ENCODE measurements around the gene FOXO3.
"Not testable (repeated sequence)": the region's sequence is repeated elsewhere in the genome, so short reads cannot be mapped to it uniquely, and the experiment has no call there.

Gene FOXO3

GRCh38 chr6:108535920-108536535 lies 24.7 kb upstream of the FOXO3 start:
- not testable (repeated sequence) for H3K36me3 ChIP-seq (ENCODE audit: control insufficient read depth, insufficient read depth, low read length); H3K27me3 ChIP-seq (ENCODE audit: control insufficient read depth, insufficient read depth, low read length, poor library complexity, severe bottlenecking); H3K9me3 ChIP-seq (ENCODE audit: control insufficient read depth, low read length); H3K4me1 ChIP-seq (ENCODE audit: control insufficient read depth, insufficient read depth, low read length); H3K4me3 ChIP-seq (ENCODE audit: insufficient read depth, low read depth, low read length); H3K27ac ChIP-seq (ENCODE audit: insufficient read depth, low read depth, low read length, poor library complexity, severe bottlenecking)
- WGBS, 2 experiments: 89 to 91% methylated on average over 4 of the region's 4 CpGs

GRCh38 chr6:108541843-108542759 lies 18.6 kb upstream of the FOXO3 start:
- Histone ChIP-seq H3K27ac (ENCODE audit: insufficient read depth, low read depth, low read length, poor library complexity, severe bottlenecking) (no peak overlapping the region), H3K9me3 (ENCODE audit: control insufficient read depth, low read length) (no peaks in the 10 kb centered on the region), H3K27me3 (ENCODE audit: control insufficient read depth, insufficient read depth, low read length, poor library complexity, severe bottlenecking) (no peaks in the 10 kb centered on the region), H3K4me1 (ENCODE audit: control insufficient read depth, insufficient read depth, low read length) (no peaks in the 10 kb centered on the region), H3K36me3 (ENCODE audit: control insufficient read depth, insufficient read depth, low read length) (no peaks in the 10 kb centered on the region), H3K4me3 (ENCODE audit: insufficient read depth, low read depth, low read length) (no peak overlapping the region)
- 38 to 46% methylated on average over 4 to 5 of the region's 5 CpGs for WGBS, 2 experiments

GRCh38 chr6:108543175-108543940 lies 17.4 kb upstream of the FOXO3 start:
- H3K4me1 ChIP-seq (ENCODE audit: control insufficient read depth, insufficient read depth, low read length): no peaks in the 10 kb centered on the region
- 85 to 93% methylated on average over 7 of the region's 7 CpGs for whole genome bisulfite sequencing, 2 experiments
- H3K4me3 ChIP-seq (ENCODE audit: insufficient read depth, low read depth, low read length): no peak overlapping the region
- H3K27me3 ChIP-seq (ENCODE audit: control insufficient read depth, insufficient read depth, low read length, poor library complexity, severe bottlenecking): no peaks in the 10 kb centered on the region
- H3K9me3 ChIP-seq (ENCODE audit: control insufficient read depth, low read length): no peaks in the 10 kb centered on the region
- H3K27ac ChIP-seq (ENCODE audit: insufficient read depth, low read depth, low read length, poor library complexity, severe bottlenecking): no peak overlapping the region
- H3K36me3 ChIP-seq (ENCODE audit: control insufficient read depth, insufficient read depth, low read length): no peaks in the 10 kb centered on the region

GRCh38 chr6:108544606-108545005 lies 16.1 kb upstream of the FOXO3 start:
- 61 to 76% methylated on average over 3 of the region's 3 CpGs for WGBS, 2 experiments
- Histone ChIP-seq H3K4me1 (ENCODE audit: control insufficient read depth, insufficient read depth, low read length) (no peaks in the 10 kb centered on the region), H3K36me3 (ENCODE audit: control insufficient read depth, insufficient read depth, low read length) (no peaks in the 10 kb centered on the region), H3K27me3 (ENCODE audit: control insufficient read depth, insufficient read depth, low read length, poor library complexity, severe bottlenecking) (no peaks in the 10 kb centered on the region), H3K9me3 (ENCODE audit: control insufficient read depth, low read length) (no peaks in the 10 kb centered on the region), H3K27ac (ENCODE audit: insufficient read depth, low read depth, low read length, poor library complexity, severe bottlenecking) (no peak overlapping the region), H3K4me3 (ENCODE audit: insufficient read depth, low read depth, low read length) (no peak overlapping the region)

- 89 to 90% methylated on average over 6 of the region's 6 CpGs for WGBS, 2 experiments
- Histone ChIP-seq H3K27ac (ENCODE audit: insufficient read depth, low read depth, low read length, poor library complexity, severe bottlenecking) (no peak overlapping the region), H3K36me3 (ENCODE audit: control insufficient read depth, insufficient read depth, low read length) (no peaks in the 10 kb centered on the region), H3K4me1 (ENCODE audit: control insufficient read depth, insufficient read depth, low read length) (no peaks in the 10 kb centered on the region), H3K4me3 (ENCODE audit: insufficient read depth, low read depth, low read length) (no peak overlapping the region), H3K27me3 (ENCODE audit: control insufficient read depth, insufficient read depth, low read length, poor library complexity, severe bottlenecking) (no peaks in the 10 kb centered on the region), H3K9me3 (ENCODE audit: control insufficient read depth, low read length) (no peaks in the 10 kb centered on the region)
Measured at GRCh38 chr6:108546079-108547049, 14.4 kb upstream of the FOXO3 start.

GRCh38 chr6:108549241-108549640 lies 11.5 kb upstream of the FOXO3 start:
- Histone ChIP-seq H3K4me1 (ENCODE audit: control insufficient read depth, insufficient read depth, low read length) (no peaks in the 10 kb centered on the region), H3K9me3 (ENCODE audit: control insufficient read depth, low read length) (no peaks in the 10 kb centered on the region), H3K27ac (ENCODE audit: insufficient read depth, low read depth, low read length, poor library complexity, severe bottlenecking) (no peak overlapping the region), H3K4me3 (ENCODE audit: insufficient read depth, low read depth, low read length) (no peak overlapping the region), H3K27me3 (ENCODE audit: control insufficient read depth, insufficient read depth, low read length, poor library complexity, severe bottlenecking) (no peaks in the 10 kb centered on the region), H3K36me3 (ENCODE audit: control insufficient read depth, insufficient read depth, low read length) (no peaks in the 10 kb centered on the region)
- 100% methylated on average over 1 of the region's 1 CpG for WGBS, 2 experiments

GRCh38 chr6:108549741-108550140 lies 11.0 kb upstream of the FOXO3 start:
- no peak overlapping the region for H3K27ac ChIP-seq (ENCODE audit: insufficient read depth, low read depth, low read length, poor library complexity, severe bottlenecking)
- no peak overlapping the region for H3K4me3 ChIP-seq (ENCODE audit: insufficient read depth, low read depth, low read length)
- H3K4me1 ChIP-seq (ENCODE audit: control insufficient read depth, insufficient read depth, low read length): no peaks in the 10 kb centered on the region
- no peaks in the 10 kb centered on the region for H3K9me3 ChIP-seq (ENCODE audit: control insufficient read depth, low read length)
- H3K36me3 ChIP-seq (ENCODE audit: control insufficient read depth, insufficient read depth, low read length): no peaks in the 10 kb centered on the region
- 91 to 94% methylated on average over 3 of the region's 3 CpGs for WGBS, 2 experiments
- H3K27me3 ChIP-seq (ENCODE audit: control insufficient read depth, insufficient read depth, low read length, poor library complexity, severe bottlenecking): no peaks in the 10 kb centered on the region

GRCh38 chr6:108550256-108550655 lies 10.5 kb upstream of the FOXO3 start:
- Histone ChIP-seq H3K36me3 (ENCODE audit: control insufficient read depth, insufficient read depth, low read length) (no peaks in the 10 kb centered on the region), H3K4me3 (ENCODE audit: insufficient read depth, low read depth, low read length) (no peak overlapping the region), H3K9me3 (ENCODE audit: control insufficient read depth, low read length) (no peaks in the 10 kb centered on the region), H3K4me1 (ENCODE audit: control insufficient read depth, insufficient read depth, low read length) (no peaks in the 10 kb centered on the region), H3K27ac (ENCODE audit: insufficient read depth, low read depth, low read length, poor library complexity, severe bottlenecking) (no peak overlapping the region), H3K27me3 (ENCODE audit: control insufficient read depth, insufficient read depth, low read length, poor library complexity, severe bottlenecking) (no peaks in the 10 kb centered on the region)
- WGBS, 2 experiments: 73% methylated on average over 3 of the region's 3 CpGs

- Histone ChIP-seq H3K4me3 (ENCODE audit: insufficient read depth, low read depth, low read length) (no peak overlapping the region), H3K9me3 (ENCODE audit: control insufficient read depth, low read length) (no peaks in the 10 kb centered on the region), H3K4me1 (ENCODE audit: control insufficient read depth, insufficient read depth, low read length) (peaks cover 9% of the 10 kb centered on the region), H3K36me3 (ENCODE audit: control insufficient read depth, insufficient read depth, low read length) (no peaks in the 10 kb centered on the region), H3K27ac (ENCODE audit: insufficient read depth, low read depth, low read length, poor library complexity, severe bottlenecking) (no peak overlapping the region), H3K27me3 (ENCODE audit: control insufficient read depth, insufficient read depth, low read length, poor library complexity, severe bottlenecking) (peaks cover 17% of the 10 kb centered on the region)
- WGBS, 2 experiments: 90 to 93% methylated on average over 7 of the region's 7 CpGs
Measured at GRCh38 chr6:108555399-108556052, 5.2 kb upstream of the FOXO3 start.
